IPS DF 6.9 (cell line): ENCODE data around the gene CAMK1D.

Source experiments
- DNase-seq: peaks from one replicate; pipeline ENCODE4 v3.0.0-alpha.2; 2013; ENCODE audit warnings: low read depth, low spot score
- H3K27ac ChIP-seq: one replicate; pipeline ENCODE4 v1.5.1; 2013; ENCODE audit warnings: low read length, control low read depth
- H3K27me3 ChIP-seq: 2 replicates; pipeline ENCODE4 v1.6.1; 2013; ENCODE audit warnings: mild to moderate bottlenecking, low read length; ENCODE audit not compliant: control insufficient read depth, insufficient read depth
- H3K36me3 ChIP-seq: 2 replicates; pipeline ENCODE4 v1.6.1; 2013; ENCODE audit warnings: low read length; ENCODE audit not compliant: control insufficient read depth, insufficient read depth
- H3K4me1 ChIP-seq: 2 replicates; pipeline ENCODE4 v1.6.1; 2013; ENCODE audit warnings: low read length; ENCODE audit not compliant: control insufficient read depth, insufficient read depth
- H3K4me3 ChIP-seq: 2 replicates; pipeline ENCODE4 v1.5.1; 2013; ENCODE audit warnings: mild to moderate bottlenecking, low read length
- H3K9me3 ChIP-seq: 2 replicates; pipeline ENCODE4 v1.6.1; 2013; ENCODE audit warnings: low read length, inconsistent platforms; ENCODE audit not compliant: control insufficient read depth, insufficient read depth
- WGBS: extraction: QIAGEN DNeasy Blood & Tissue Kit; methylation state at CpG from one replicate; pipeline ENCODE4 v1.1.7; 2013; ENCODE audit warnings: mixed read lengths, missing lambda C conversion rate; ENCODE audit not compliant: insufficient read length, insufficient coverage; 5-methylcytosine and 5-hydroxymethylcytosine counted together

The CAMK1D gene

DNA sequence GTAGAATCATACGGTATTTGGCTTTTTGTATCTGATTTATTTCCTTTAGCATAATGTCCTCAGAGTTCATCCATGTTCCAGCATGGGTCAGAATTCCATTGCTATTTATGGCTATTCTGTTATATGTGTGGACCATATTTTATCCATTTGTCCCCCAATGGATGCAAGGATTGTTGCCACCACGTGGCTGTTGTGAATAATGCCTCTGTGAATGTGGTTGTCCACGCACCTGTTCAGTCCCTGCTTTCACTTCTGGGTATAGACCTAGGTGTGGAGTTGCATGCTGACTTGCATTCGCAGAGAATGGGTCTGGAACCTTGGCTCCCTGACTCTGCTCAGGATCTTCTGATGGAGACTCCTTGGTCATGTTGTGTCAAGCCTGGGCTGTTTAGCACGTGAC, 199.9 kb downstream of the CAMK1D start:
- H3K36me3 ChIP-seq: no peaks in the 10 kb centered on the region
- no CpG with 5 or more reads among the region's 5 CpGs for WGBS
- no peak for DNase-seq
- no peak overlapping the region for H3K4me3 ChIP-seq
- H3K9me3 ChIP-seq: no peaks in the 10 kb centered on the region
- no peak overlapping the region for H3K27ac ChIP-seq
- no peaks in the 10 kb centered on the region for H3K4me1 ChIP-seq
- H3K27me3 ChIP-seq: no peaks in the 10 kb centered on the region

- DNase-seq: no peak
- no peaks in the 10 kb centered on the region for H3K9me3 ChIP-seq
- no CpG with 5 or more reads among the region's 8 CpGs for WGBS
- H3K4me1 ChIP-seq: no peaks in the 10 kb centered on the region
- no peak overlapping the region for H3K4me3 ChIP-seq
- H3K27me3 ChIP-seq: no peaks in the 10 kb centered on the region
- no peak overlapping the region for H3K27ac ChIP-seq
- H3K36me3 ChIP-seq: no peaks in the 10 kb centered on the region; the same call in 1 of the 2 replicates
Measured at GRCh38 chr10:12550994-12551393, 201.6 kb downstream of the CAMK1D start.

DNA sequence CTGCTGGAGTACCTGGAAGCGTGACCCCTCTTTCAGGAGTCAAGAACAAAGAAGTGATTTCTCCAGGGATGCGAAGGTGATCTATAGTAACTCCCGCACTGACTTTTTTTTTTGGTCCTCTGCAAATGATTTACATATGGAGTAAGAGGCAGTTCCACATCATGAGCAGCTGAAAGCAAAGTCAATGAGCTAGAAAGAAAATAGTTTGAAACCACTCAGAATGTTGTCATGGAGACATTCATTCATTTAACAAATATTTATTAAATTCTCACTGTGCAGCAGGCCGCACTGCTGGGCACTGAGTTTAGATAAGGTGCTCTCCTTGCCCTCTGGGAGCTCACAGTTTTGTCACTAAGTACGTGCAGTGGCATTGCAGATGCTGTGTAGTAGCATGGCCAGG, 206.7 kb downstream of the CAMK1D start:
- no CpG with 5 or more reads among the region's 5 CpGs for WGBS
- no peak overlapping the region for H3K4me3 ChIP-seq
- DNase-seq: no peak
- no peaks in the 10 kb centered on the region; the same call in 1 of the 2 replicates for H3K36me3 ChIP-seq
- no peak overlapping the region for H3K27ac ChIP-seq
- H3K4me1 ChIP-seq: no peaks in the 10 kb centered on the region
- no peaks in the 10 kb centered on the region; the same call in 1 of the 2 replicates for H3K27me3 ChIP-seq
- H3K9me3 ChIP-seq: no peaks in the 10 kb centered on the region

GRCh38 chr10:12559578-12560178, 210.3 kb downstream of the CAMK1D start:
- H3K36me3 ChIP-seq: no peaks in the 10 kb centered on the region; the same call in 1 of the 2 replicates
- H3K27ac ChIP-seq: no peak overlapping the region
- H3K9me3 ChIP-seq: no peaks in the 10 kb centered on the region
- H3K4me1 ChIP-seq: no peaks in the 10 kb centered on the region
- no peak for DNase-seq
- no peaks in the 10 kb centered on the region; the same call in 1 of the 2 replicates for H3K27me3 ChIP-seq
- no peak overlapping the region for H3K4me3 ChIP-seq
- WGBS: no CpG with 5 or more reads among the region's 11 CpGs

GRCh38 chr10:12561307-12561706, 212.0 kb downstream of the CAMK1D start:
- no peak for DNase-seq
- no CpG with 5 or more reads among the region's 8 CpGs for WGBS

GRCh38 chr10:12561720-12562119, 212.4 kb downstream of the CAMK1D start:
- no peak for DNase-seq
- H3K27ac ChIP-seq: no peak overlapping the region
- no peaks in the 10 kb centered on the region; the same call in 1 of the 2 replicates for H3K27me3 ChIP-seq
- H3K9me3 ChIP-seq: no peaks in the 10 kb centered on the region
- H3K4me3 ChIP-seq: no peak overlapping the region
- H3K36me3 ChIP-seq: no peaks in the 10 kb centered on the region
- no peaks in the 10 kb centered on the region for H3K4me1 ChIP-seq

More at GRCh38 chr10:12561307-12561706, 212.0 kb downstream of the CAMK1D start:
- Histone ChIP-seq H3K4me1 (no peaks in the 10 kb centered on the region), H3K9me3 (no peaks in the 10 kb centered on the region), H3K36me3 (no peaks in the 10 kb centered on the region), H3K27me3 (no peaks in the 10 kb centered on the region; the same call in 1 of the 2 replicates), H3K4me3 (no peak overlapping the region), H3K27ac (no peak overlapping the region)

- WGBS: no CpG with 5 or more reads among the region's 3 CpGs
- Histone ChIP-seq H3K27me3 (no peaks in the 10 kb centered on the region), H3K27ac (no peak overlapping the region), H3K4me1 (no peaks in the 10 kb centered on the region), H3K9me3 (no peaks in the 10 kb centered on the region), H3K4me3 (no peak overlapping the region), H3K36me3 (no peaks in the 10 kb centered on the region)
- DNase-seq: no peak
Measured at GRCh38 chr10:12563489-12563888, 214.1 kb downstream of the CAMK1D start.

DNA sequence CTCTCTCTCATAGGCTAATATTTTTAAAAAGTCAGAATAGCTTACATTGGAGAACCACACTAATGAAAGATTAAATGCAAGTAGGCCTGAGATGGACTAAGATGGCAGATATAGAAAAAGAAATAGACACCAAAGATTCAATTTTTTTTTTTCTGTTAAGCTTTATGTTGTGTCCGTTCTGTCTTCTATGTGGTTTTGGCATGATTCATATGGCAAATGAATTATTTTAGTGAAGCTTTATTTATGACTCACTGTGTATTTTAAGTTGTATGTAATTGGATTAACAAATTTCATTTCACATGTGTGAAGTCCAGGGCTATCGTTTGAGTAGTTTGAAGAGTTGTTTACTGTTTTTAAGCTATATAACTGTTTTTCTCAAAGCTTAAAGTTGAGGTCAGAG, 214.8 kb downstream of the CAMK1D start:
- Histone ChIP-seq H3K36me3 (no peaks in the 10 kb centered on the region), H3K4me3 (no peak overlapping the region), H3K27me3 (no peaks in the 10 kb centered on the region), H3K27ac (no peak overlapping the region), H3K9me3 (no peaks in the 10 kb centered on the region), H3K4me1 (no peaks in the 10 kb centered on the region)
- DNase-seq: no peak
- WGBS: no CpG with 5 or more reads among the region's 2 CpGs

GRCh38 chr10:12566161-12567115, 217.1 kb downstream of the CAMK1D start:
- no peaks in the 10 kb centered on the region for H3K36me3 ChIP-seq
- DNase-seq: no peak
- H3K27me3 ChIP-seq: no peaks in the 10 kb centered on the region
- H3K9me3 ChIP-seq: no peaks in the 10 kb centered on the region
- no peaks in the 10 kb centered on the region for H3K4me1 ChIP-seq
- H3K27ac ChIP-seq: no peak overlapping the region
- WGBS: no CpG with 5 or more reads among the region's 20 CpGs
- no peak overlapping the region for H3K4me3 ChIP-seq

DNA sequence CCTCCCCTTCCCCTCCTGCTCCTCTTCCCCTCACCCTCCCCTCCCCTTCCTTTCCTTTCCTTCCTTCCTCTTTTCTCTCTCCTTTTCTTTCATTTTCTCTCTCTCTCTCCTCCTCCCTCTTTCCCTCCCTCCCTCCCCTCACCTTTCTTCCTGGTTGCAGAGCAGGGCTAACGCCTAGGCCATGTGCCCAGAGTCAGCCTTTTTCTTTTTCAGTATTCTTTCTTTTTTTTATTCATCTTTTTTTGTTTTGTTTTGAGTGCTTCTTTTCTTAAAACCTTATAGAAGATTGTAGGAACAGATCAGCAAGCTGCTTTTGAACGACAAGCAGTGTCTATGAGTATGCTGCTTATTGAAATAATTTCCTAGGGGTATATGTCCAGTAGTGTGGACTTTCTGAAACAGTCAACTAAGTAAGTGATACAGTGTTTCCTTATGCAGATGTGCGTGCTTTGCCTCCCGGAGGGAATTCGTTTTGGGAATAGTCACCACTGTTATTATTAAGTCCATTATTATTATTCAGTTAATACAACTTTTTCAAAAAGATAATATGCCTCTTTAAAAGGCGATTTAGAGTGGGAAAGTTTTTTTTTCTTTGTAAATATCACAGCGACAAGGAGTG, 219.2 kb downstream of the CAMK1D start:
- Histone ChIP-seq H3K4me1 (no peaks in the 10 kb centered on the region), H3K36me3 (no peaks in the 10 kb centered on the region), H3K9me3 (no peaks in the 10 kb centered on the region), H3K27me3 (no peaks in the 10 kb centered on the region), H3K4me3 (no peak overlapping the region), H3K27ac (no peak overlapping the region)
- WGBS: no CpG with 5 or more reads among the region's 7 CpGs
- no peak for DNase-seq
